Common myeloid progenitor, CD34-positive (primary cell): ENCODE results near the gene EDA.

Experiments used
- CTCF ChIA-PET: fragments of 350-600 bp; sonication (Branson Sonifier 250); formaldehyde crosslinking; loops from one replicate; lab custom pipeline; 2021; ENCODE audit warnings: antibody characterized with exemption; lab: Charles Lee
- POLR2A ChIA-PET: fragments of 350-600 bp; sonication (Branson Sonifier 250); formaldehyde crosslinking; loops from one replicate; lab custom pipeline; 2021; ENCODE audit warnings: antibody characterized with exemption; lab: Charles Lee
- DNase-seq, 3 donors: peaks; one replicate each; pipeline versions ENCODE4 v3.0.0 to v3.0.0-alpha.2; 2013
- H3K27ac ChIP-seq, 2 experiments: 1 replicate in 1 of 2; 2 replicates in 1 of 2; pipeline ENCODE4 v1.7.0; 2013; ENCODE audit warnings: inconsistent platforms in 2 of 2, low read length in 2 of 2, mild to moderate bottlenecking in 2 of 2, low read depth in 1 of 2, moderate library complexity in 1 of 2; ENCODE audit not compliant: severe bottlenecking in 2 of 2, insufficient read depth in 1 of 2, poor library complexity in 1 of 2
- H3K27me3 ChIP-seq, 5 experiments: replicated peaks in 2 of 5; 1 replicate in 3 of 5; 2 replicates in 2 of 5; pipeline versions ENCODE4 v1.6.1 to v1.7.0; 2013; ENCODE audit warnings: low read length in 4 of 5, mild to moderate bottlenecking in 2 of 5, moderate library complexity in 2 of 5, inconsistent platforms in 1 of 5; ENCODE audit not compliant: insufficient read depth in 5 of 5, control insufficient read depth in 4 of 5
- H3K36me3 ChIP-seq, 4 experiments: 1 replicate in 2 of 4; 2 replicates in 2 of 4; pipeline versions ENCODE4 v1.6.1 to v1.7.0; 2013; ENCODE audit warnings: low read length in 3 of 4, control low read depth in 1 of 4, mild to moderate bottlenecking in 1 of 4; ENCODE audit not compliant: control insufficient read depth in 4 of 4, insufficient read depth in 4 of 4
- H3K4me1 ChIP-seq, 4 experiments: 1 replicate in 3 of 4; 2 replicates in 1 of 4; pipeline versions ENCODE4 v1.6.1 to v1.7.1; 2013; ENCODE audit warnings: low read length in 3 of 4, mild to moderate bottlenecking in 3 of 4, control low read depth in 1 of 4, inconsistent platforms in 1 of 4, moderate library complexity in 1 of 4; ENCODE audit not compliant: control insufficient read depth in 4 of 4, insufficient read depth in 4 of 4; ENCODE audit errors: control extremely low read depth in 1 of 4
- H3K4me3 ChIP-seq, 7 experiments: 1 replicate in 4 of 7; 2 replicates in 3 of 7; pipeline versions ENCODE4 v1.5.1 to v1.7.0; 2013; ENCODE audit warnings: mild to moderate bottlenecking in 7 of 7, low read length in 6 of 7, moderate library complexity in 6 of 7, inconsistent platforms in 2 of 7, low read depth in 2 of 7, control low read depth in 1 of 7; ENCODE audit not compliant: insufficient read depth in 4 of 7, control insufficient read depth in 1 of 7; ENCODE audit errors: extremely low read depth in 1 of 7
- H3K9me3 ChIP-seq, 5 experiments: 1 replicate in 4 of 5; 2 replicates in 1 of 5; pipeline versions ENCODE4 v1.6.1 to v1.7.1; 2013; ENCODE audit warnings: low read length in 4 of 5, mild to moderate bottlenecking in 2 of 5, inconsistent platforms in 1 of 5, low read depth in 1 of 5, moderate library complexity in 1 of 5; ENCODE audit not compliant: control insufficient read depth in 4 of 5, insufficient read depth in 2 of 5; ENCODE audit errors: control extremely low read depth in 1 of 5
- WGBS: methylation state at CpG from one replicate; pipeline ENCODE4 v1.1.5; 2013; ENCODE audit not compliant: insufficient coverage; 5-methylcytosine and 5-hydroxymethylcytosine counted together

Gene EDA

DNA sequence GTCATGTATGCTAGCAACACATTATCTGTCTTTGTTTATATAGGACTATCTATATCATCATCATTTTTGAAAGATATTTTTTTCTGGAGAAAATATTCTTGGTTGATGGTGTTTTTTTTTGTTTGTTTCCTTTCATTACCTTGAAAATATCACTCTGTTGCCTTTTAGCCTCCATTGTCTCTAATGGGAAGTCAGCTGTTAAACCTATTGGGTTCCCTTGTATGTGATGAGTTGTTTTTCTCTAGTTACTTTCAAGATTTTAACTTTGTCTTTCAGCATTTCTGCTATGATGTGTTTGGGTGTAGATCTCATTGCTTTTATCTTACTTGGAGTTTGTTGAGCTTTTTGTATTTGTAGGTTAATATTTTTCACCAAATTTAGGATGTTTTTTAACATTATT is 124.4 kb downstream of the EDA start:
- POLR2A ChIA-PET = no interaction called here
- no peak overlapping the region for H3K27ac ChIP-seq
- no peak overlapping the region for H3K4me3 ChIP-seq
- no peaks in the 10 kb centered on the region for H3K27me3 ChIP-seq
- no peaks in the 10 kb centered on the region for H3K4me1 ChIP-seq
- CTCF ChIA-PET = no interaction called here
- no peaks in the 10 kb centered on the region for H3K36me3 ChIP-seq
- no peak for DNase-seq
- H3K9me3 ChIP-seq = peaks cover 0 to 3% (median 0%) of the 10 kb centered on the region in 5 experiments

DNA sequence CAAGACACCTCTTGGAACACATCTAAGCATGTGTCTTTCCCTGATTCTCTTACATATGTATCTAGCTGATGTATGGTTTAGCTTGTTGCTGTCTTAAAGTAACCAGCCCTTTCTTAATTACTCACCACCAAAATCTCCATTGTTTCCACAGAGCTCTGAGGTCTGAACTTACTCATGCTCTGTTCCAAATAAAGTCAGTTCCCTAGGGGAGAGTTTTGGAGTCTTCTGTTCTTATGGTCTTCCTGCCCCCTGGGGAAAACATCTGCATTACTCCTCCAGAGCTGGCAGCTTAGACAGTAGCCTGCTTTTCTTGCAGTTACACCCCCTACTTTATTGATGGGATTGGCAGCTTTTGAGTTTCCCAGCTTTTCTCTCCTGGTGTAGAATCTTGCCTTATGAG is 125.8 kb downstream of the EDA start:
- CTCF ChIA-PET = no interaction called here

GRCh38 chrX:69746051-69746450 is 130.1 kb downstream of the EDA start:
- Histone ChIP-seq H3K36me3 (no peaks in the 10 kb centered on the region), H3K4me3 (no peak overlapping the region), H3K27me3 (no peaks in the 10 kb centered on the region), H3K4me1 (no peaks in the 10 kb centered on the region), H3K9me3 (peaks cover 0 to 3% (median 0%) of the 10 kb centered on the region in 5 experiments), H3K27ac (no peak overlapping the region)
- ChIA-PET CTCF (no interaction called here), POLR2A (no interaction called here)
- DNase-seq = no peak

More for the DNA sequence above, 125.8 kb downstream of the EDA start:
- Histone ChIP-seq H3K4me3 (no peak overlapping the region), H3K4me1 (no peaks in the 10 kb centered on the region), H3K27ac (no peak overlapping the region), H3K9me3 (peaks cover 0 to 3% (median 0%) of the 10 kb centered on the region in 5 experiments), H3K36me3 (no peaks in the 10 kb centered on the region), H3K27me3 (no peaks in the 10 kb centered on the region)
- DNase-seq = no peak
- POLR2A ChIA-PET = no interaction called here

DNA sequence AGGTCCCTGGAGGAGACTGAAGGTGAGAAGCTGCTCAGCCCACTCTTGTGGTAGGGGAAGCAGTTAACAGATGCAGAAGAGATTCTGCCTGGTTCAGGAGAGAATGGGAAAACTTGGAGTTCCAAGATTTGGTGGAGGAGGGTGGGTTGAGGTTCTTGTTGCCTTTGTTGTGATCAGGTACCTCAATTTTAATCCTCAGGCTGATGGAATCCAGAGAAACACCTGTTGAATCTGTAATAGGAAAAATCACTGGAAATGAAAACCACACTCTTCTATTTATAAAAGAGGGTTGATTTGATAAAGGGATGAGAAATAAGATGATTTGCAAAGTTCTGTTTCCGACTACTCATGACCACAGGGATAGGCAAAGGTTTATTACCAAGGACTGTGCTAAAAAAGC is 132.1 kb downstream of the EDA start:
- no peaks in the 10 kb centered on the region for H3K4me1 ChIP-seq
- H3K36me3 ChIP-seq = no peaks in the 10 kb centered on the region
- ChIA-PET CTCF (no interaction called here), POLR2A (no interaction called here)
- no peak for DNase-seq
- H3K27me3 ChIP-seq = no peaks in the 10 kb centered on the region
- WGBS = 71% methylated on average over 1 of the region's 1 CpG
- H3K27ac ChIP-seq = no peak overlapping the region
- H3K9me3 ChIP-seq = no peaks in the 10 kb centered on the region
- no peak overlapping the region for H3K4me3 ChIP-seq

DNA sequence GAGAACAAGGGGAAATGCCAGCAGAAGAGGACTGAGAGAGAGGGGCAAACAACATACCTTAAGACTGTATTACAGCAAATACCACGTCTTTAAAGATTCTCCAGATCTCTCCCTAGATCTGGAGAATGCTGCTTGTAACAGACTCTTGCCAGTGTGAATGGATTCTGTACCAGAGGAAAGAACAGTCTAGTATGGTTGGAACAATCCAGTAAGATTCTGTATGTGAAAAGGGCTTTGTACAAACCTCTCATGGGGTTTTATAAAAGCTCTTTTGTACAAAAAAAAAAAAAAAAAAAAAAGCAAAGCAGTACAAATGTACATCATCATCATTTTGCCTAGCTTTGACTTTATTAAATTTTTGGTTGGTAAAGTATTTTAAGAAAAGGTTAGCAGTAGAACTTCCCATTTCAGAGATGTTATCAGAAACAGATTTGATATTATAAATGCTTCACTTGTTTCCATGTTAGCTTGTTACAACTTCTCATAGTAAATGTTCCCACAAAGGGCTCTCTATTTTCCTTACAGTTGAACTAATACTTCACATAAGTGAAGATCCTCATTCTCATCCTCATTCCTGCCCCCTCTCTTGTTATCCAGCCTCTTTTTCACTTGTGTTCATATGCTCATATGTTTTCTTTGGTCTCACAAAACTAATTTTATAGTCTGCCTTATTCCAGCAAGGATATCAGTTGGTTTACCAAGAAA is 144.2 kb downstream of the EDA start:
- no peaks in the 10 kb centered on the region for H3K36me3 ChIP-seq
- ChIA-PET CTCF (no interaction called here), POLR2A (no interaction called here)
- WGBS = no CpG with 5 or more reads among the region's 1 CpG
- H3K27me3 ChIP-seq = no peaks in the 10 kb centered on the region
- H3K4me1 ChIP-seq = no peaks in the 10 kb centered on the region
- no peak overlapping the region for H3K4me3 ChIP-seq
- no peak for DNase-seq
- H3K27ac ChIP-seq = no peak overlapping the region
- no peaks in the 10 kb centered on the region for H3K9me3 ChIP-seq

DNA sequence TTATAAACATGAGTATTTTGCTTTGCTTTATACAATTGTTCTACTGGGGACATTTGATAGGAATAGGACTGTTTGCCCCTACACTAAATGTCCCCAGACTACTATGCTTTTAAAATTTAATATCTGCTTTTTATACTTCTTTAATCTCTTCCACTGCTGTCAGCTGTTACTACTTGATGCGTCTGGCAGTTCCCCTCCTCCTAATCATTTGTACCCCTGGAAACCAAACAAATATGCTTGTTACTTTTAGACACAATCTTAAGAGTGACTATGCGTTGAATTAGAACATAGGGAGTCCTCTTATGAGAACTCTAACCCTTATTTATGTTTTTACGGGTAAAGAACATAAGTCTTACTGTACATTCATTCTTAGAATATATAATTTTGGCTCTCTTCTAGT is 145.7 kb downstream of the EDA start:
- Histone ChIP-seq H3K4me1 (no peaks in the 10 kb centered on the region), H3K36me3 (no peaks in the 10 kb centered on the region), H3K27ac (no peak overlapping the region), H3K9me3 (peaks cover 0 to 2% (median 0%) of the 10 kb centered on the region in 5 experiments), H3K27me3 (no peaks in the 10 kb centered on the region), H3K4me3 (no peak overlapping the region)
- 83% methylated on average over 1 of the region's 3 CpGs for WGBS
- POLR2A ChIA-PET = no interaction called here
- no peak for DNase-seq
- CTCF ChIA-PET = no interaction called here

DNA sequence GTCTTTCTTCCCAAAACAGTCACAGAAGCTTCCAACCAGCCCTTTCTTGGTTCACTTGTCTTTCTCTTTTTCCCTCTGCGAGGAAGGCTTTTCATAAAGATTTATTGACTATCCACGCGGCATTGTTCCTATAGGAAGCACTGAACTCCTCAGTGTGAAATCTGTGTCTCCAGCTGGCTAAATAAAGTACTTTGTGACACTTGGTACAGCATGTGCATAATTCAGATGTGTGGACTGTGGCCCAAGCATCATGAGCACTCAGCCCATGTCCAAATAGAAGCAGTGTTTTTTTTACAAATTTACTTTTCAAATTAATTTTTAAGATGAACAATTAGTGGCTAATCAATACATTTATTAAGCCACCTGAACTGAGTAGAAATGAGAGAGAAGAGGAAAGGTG is 146.4 kb downstream of the EDA start:
- peaks cover 0 to 2% (median 0%) of the 10 kb centered on the region in 5 experiments for H3K9me3 ChIP-seq
- WGBS = no CpG with 5 or more reads among the region's 3 CpGs
- POLR2A ChIA-PET = no interaction called here

More for the DNA sequence above, 146.4 kb downstream of the EDA start:
- no peaks in the 10 kb centered on the region for H3K4me1 ChIP-seq
- H3K4me3 ChIP-seq = no peak overlapping the region
- CTCF ChIA-PET = no interaction called here
- no peak overlapping the region for H3K27ac ChIP-seq
- no peaks in the 10 kb centered on the region for H3K36me3 ChIP-seq
- no peaks in the 10 kb centered on the region for H3K27me3 ChIP-seq
- no peak for DNase-seq
